Measurements from ENCODE around the gene CTSK. TPM values are rescaled to one million over a fixed set of nuclear protein-coding genes. Genes with fewer than 3 reads are reported as not detected.
A peak's percentile ranks its signal among the peaks of the same experiment; 100 is the strongest.

Gene CTSK
- total and polyA plus RNA-seq, 9 donors: 42.9 to 110 (median 58.3) TPM

DNA sequence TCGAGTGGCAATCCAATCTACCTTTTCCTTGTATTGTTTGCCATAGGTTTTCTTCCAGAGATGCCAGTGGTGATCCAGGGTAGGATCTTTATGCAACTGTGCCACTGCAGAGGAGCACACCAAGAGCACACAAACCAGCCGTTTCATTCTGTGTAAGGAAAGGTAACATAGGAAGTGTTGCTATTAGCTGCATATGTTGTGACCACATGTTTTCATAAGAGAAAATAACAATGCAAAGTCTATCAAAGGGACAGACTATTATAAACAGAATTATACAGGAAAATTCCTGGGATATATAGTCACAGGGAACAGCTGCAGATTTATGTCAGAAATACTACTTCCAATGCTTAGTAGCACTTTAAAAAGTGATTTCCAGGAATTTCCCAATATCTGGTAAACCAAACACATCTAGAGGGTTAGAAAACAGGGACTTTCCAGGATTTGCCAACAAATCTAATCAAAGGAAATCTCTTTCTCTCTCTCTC lies 43.4 kb downstream of the CTSK start:
- H3K36me3 ChIP-seq (ENCODE audit: control insufficient read depth, insufficient read depth, low read length): no peaks in the 10 kb centered on the region
- DNase-seq: peak; percentile 78
- H3K27me3 ChIP-seq (ENCODE audit: control insufficient read depth, insufficient read depth, low read length): no peaks in the 10 kb centered on the region
- H3K4me1 ChIP-seq (ENCODE audit: control insufficient read depth, insufficient read depth, low read length): peaks cover 3% of the 10 kb centered on the region
- peaks cover 2% of the 10 kb centered on the region for H3K9me3 ChIP-seq (replicated peaks; ENCODE audit: control insufficient read depth, low read depth, low read length)
- H3K27ac ChIP-seq (ENCODE audit: low read length): peak overlapping the region; percentile 82
- H3K4me3 ChIP-seq (ENCODE audit: low read length): peak overlapping the region; percentile 9
- WGBS (ENCODE audit: insufficient coverage): no CpG with 5 or more reads among the region's 2 CpGs

DNA sequence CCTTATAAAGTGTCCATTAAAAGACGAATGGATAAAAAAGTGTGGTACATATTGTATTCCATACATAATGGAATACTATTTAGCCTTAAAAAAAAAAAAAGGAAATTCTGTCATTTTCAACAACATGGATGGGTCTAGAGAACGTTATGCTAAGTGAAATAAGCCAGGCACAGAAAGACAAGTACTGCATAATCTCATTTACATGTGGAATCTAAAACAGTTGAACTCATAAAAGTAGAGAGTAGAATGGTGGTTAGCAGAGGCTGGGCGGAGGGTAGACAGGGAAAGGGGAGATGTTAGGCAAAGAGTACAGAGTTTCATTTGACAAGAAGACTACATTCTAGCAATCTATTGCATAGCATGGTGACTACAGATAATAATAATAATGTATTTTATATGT lies 45.0 kb downstream of the CTSK start:
- peaks cover 3% of the 10 kb centered on the region for H3K4me1 ChIP-seq (ENCODE audit: control insufficient read depth, insufficient read depth, low read length)
- no peak overlapping the region for H3K27ac ChIP-seq (ENCODE audit: low read length)
- DNase-seq: no peak
- peaks cover 2% of the 10 kb centered on the region for H3K9me3 ChIP-seq (replicated peaks; ENCODE audit: control insufficient read depth, low read depth, low read length)
- no peaks in the 10 kb centered on the region for H3K27me3 ChIP-seq (ENCODE audit: control insufficient read depth, insufficient read depth, low read length)
- WGBS (ENCODE audit: insufficient coverage): no CpG with 5 or more reads among the region's 3 CpGs
- no peaks in the 10 kb centered on the region for H3K36me3 ChIP-seq (ENCODE audit: control insufficient read depth, insufficient read depth, low read length)
- no peak overlapping the region for H3K4me3 ChIP-seq (ENCODE audit: low read length)

DNA sequence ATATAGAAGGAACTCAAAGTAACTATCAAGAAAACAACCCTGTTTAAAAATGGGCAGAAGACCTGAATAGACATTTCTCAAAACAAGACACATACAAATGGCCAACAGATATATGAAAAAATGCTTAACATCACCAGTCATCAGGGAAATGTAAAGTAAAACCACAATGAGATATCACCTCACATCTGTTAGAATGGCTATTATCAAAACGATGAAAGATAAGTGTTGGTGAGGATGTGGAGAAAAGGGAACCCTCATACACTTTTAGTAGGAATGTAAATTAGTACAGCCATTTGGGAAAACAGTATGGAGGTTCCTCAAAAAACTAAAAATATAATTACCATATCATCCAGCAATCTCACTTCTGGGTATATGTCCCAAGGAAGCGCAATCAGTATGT lies 45.5 kb downstream of the CTSK start:
- DNase-seq: no peak
- WGBS (ENCODE audit: insufficient coverage): no CpG with 5 or more reads among the region's 2 CpGs
- H3K27ac ChIP-seq (ENCODE audit: low read length): no peak overlapping the region
- no peak overlapping the region for H3K4me3 ChIP-seq (ENCODE audit: low read length)
- no peaks in the 10 kb centered on the region for H3K36me3 ChIP-seq (ENCODE audit: control insufficient read depth, insufficient read depth, low read length)
- peaks cover 3% of the 10 kb centered on the region for H3K4me1 ChIP-seq (ENCODE audit: control insufficient read depth, insufficient read depth, low read length)
- H3K9me3 ChIP-seq (replicated peaks; ENCODE audit: control insufficient read depth, low read depth, low read length): peaks cover 2% of the 10 kb centered on the region
- H3K27me3 ChIP-seq (ENCODE audit: control insufficient read depth, insufficient read depth, low read length): no peaks in the 10 kb centered on the region

DNA sequence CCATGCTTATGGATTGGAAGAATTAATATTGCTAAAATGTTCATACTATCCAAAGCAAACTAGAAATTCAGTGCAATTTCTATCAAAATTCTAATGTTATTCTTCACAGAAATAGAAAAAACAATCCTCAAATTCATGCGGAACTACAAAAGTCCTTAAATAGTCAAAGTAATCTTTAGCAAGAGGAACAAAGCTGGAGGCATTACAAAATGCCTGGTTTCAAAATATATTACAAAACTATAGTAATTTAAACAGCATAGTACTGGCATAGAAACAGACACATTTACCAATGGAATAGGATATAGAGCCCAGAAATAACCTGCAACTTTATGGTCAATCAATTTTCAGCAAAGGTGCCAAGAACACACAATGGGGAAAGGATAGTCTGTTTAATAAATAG lies 46.3 kb downstream of the CTSK start:
- Histone ChIP-seq H3K27me3 (ENCODE audit: control insufficient read depth, insufficient read depth, low read length) (no peaks in the 10 kb centered on the region), H3K4me3 (ENCODE audit: low read length) (no peak overlapping the region), H3K27ac (ENCODE audit: low read length) (no peak overlapping the region), H3K9me3 (replicated peaks; ENCODE audit: control insufficient read depth, low read depth, low read length) (peaks cover 2% of the 10 kb centered on the region), H3K36me3 (ENCODE audit: control insufficient read depth, insufficient read depth, low read length) (no peaks in the 10 kb centered on the region), H3K4me1 (ENCODE audit: control insufficient read depth, insufficient read depth, low read length) (peaks cover 3% of the 10 kb centered on the region)
- no peak for DNase-seq
- no CpG with 5 or more reads among the region's 1 CpG for WGBS (ENCODE audit: insufficient coverage)

DNA sequence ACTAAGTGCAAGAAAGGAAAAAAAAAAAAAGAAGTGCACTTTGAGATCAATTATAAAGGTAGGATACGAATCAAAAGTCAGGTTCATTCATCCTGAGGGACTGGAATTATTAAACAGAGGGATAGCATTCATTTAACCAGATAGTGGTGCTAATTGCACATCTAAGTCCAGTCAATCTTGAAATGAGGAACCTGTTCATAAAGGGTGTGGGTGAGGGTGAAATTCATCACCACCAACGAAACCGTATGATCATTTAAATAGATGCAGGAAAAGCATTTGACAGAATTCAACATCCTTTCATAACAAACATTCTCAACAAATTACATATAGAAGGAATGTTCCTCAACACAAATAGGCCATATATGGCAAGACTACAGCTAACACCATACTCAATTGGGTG lies 48.0 kb downstream of the CTSK start:
- Histone ChIP-seq H3K4me3 (ENCODE audit: low read length) (no peak overlapping the region), H3K4me1 (ENCODE audit: control insufficient read depth, insufficient read depth, low read length) (peaks cover 3% of the 10 kb centered on the region), H3K9me3 (replicated peaks; ENCODE audit: control insufficient read depth, low read depth, low read length) (peaks cover 2% of the 10 kb centered on the region), H3K27me3 (ENCODE audit: control insufficient read depth, insufficient read depth, low read length) (no peaks in the 10 kb centered on the region), H3K36me3 (ENCODE audit: control insufficient read depth, insufficient read depth, low read length) (no peaks in the 10 kb centered on the region), H3K27ac (ENCODE audit: low read length) (no peak overlapping the region)
- DNase-seq: no peak
- WGBS (ENCODE audit: insufficient coverage): no CpG with 5 or more reads among the region's 3 CpGs

DNA sequence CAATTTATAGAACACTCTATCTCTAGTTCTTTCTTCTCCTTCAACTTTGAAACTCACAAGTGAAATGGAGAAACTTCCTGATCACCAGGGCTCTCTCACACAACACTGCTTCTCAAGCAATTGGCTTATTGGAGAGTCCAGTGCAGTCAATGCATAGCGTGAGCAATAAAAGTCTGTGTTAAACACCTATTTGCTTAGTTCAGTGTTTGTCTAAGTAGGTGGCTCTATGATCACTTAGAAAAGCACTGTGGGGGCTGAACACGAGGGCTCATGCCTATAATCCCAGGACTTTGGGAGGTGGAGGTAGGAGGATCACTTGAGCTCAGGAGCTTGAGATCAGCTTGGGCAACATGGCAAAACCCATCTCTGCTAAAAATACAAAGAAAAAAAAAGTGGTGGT lies 54.6 kb downstream of the CTSK start:
- H3K27ac ChIP-seq (ENCODE audit: low read length): no peak overlapping the region
- H3K36me3 ChIP-seq (ENCODE audit: control insufficient read depth, insufficient read depth, low read length): no peaks in the 10 kb centered on the region
- 86% methylated on average over 1 of the region's 2 CpGs for WGBS (ENCODE audit: insufficient coverage)

DNA sequence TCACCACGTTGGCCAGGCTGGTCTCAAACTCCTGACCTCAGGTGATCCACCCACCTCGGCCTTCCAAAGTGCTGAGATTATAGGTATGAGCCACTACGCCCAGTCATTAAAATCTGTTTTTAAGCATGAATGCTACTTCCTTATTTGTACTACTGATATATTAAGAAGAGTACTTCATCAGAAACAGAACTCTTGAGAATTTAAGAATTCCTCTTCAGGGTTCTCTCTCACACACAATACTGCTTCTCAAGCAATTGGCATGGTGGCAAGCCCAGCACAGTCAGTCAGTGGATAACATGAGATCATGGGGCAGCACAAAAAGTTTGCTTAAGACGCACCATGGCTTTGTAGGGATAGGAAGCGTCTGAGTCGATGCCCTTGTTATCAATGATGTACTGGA lies 56.6 kb downstream of the CTSK start:
- Histone ChIP-seq H3K36me3 (ENCODE audit: control insufficient read depth, insufficient read depth, low read length) (no peaks in the 10 kb centered on the region), H3K4me1 (ENCODE audit: control insufficient read depth, insufficient read depth, low read length) (no peaks in the 10 kb centered on the region)
- 100% methylated on average over 3 of the region's 6 CpGs for WGBS (ENCODE audit: insufficient coverage)

More for the DNA sequence above, 54.6 kb downstream of the CTSK start:
- Histone ChIP-seq H3K27me3 (ENCODE audit: control insufficient read depth, insufficient read depth, low read length) (no peaks in the 10 kb centered on the region), H3K9me3 (replicated peaks; ENCODE audit: control insufficient read depth, low read depth, low read length) (no peaks in the 10 kb centered on the region), H3K4me1 (ENCODE audit: control insufficient read depth, insufficient read depth, low read length) (no peaks in the 10 kb centered on the region), H3K4me3 (ENCODE audit: low read length) (no peak overlapping the region)
- no peak for DNase-seq

DNA sequence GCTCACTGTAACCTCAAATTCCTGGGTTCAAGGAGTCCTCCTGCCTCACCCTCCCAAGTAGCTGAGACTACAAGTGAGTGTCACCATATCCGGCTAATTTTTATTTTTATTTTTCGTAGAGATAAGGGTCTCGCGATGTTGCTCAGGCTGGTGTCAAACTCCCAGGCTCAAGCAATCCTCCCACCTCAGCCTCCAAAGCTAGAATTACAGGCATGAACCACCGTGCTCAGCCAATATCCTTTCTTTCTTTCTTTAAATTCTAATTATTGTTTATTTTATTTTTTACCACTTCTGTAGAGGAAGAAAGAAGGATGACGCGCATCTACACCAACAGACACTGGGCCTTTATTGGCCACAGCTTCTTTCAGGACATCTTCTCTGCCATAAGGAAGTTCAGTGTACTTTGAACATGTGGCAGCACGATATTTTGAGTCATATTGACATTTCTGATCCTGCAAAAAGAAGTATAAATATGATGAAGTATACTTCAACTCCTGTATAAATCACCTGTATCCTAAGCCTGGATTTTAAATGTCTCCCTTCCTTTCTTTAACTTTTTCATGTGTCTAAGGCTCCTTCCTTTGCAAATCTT lies 58.2 kb downstream of the CTSK start:
- WGBS (ENCODE audit: insufficient coverage): no CpG with 5 or more reads among the region's 8 CpGs
- Histone ChIP-seq H3K4me3 (ENCODE audit: low read length) (no peak overlapping the region), H3K27ac (ENCODE audit: low read length) (no peak overlapping the region), H3K27me3 (ENCODE audit: control insufficient read depth, insufficient read depth, low read length) (no peaks in the 10 kb centered on the region), H3K4me1 (ENCODE audit: control insufficient read depth, insufficient read depth, low read length) (no peaks in the 10 kb centered on the region), H3K36me3 (ENCODE audit: control insufficient read depth, insufficient read depth, low read length) (no peaks in the 10 kb centered on the region), H3K9me3 (replicated peaks; ENCODE audit: control insufficient read depth, low read depth, low read length) (no peaks in the 10 kb centered on the region)
- no peak for DNase-seq

More for the DNA sequence above, 56.6 kb downstream of the CTSK start:
- DNase-seq: no peak
- Histone ChIP-seq H3K9me3 (replicated peaks; ENCODE audit: control insufficient read depth, low read depth, low read length) (no peaks in the 10 kb centered on the region), H3K27me3 (ENCODE audit: control insufficient read depth, insufficient read depth, low read length) (no peaks in the 10 kb centered on the region), H3K27ac (ENCODE audit: low read length) (no peak overlapping the region), H3K4me3 (ENCODE audit: low read length) (no peak overlapping the region)

DNA sequence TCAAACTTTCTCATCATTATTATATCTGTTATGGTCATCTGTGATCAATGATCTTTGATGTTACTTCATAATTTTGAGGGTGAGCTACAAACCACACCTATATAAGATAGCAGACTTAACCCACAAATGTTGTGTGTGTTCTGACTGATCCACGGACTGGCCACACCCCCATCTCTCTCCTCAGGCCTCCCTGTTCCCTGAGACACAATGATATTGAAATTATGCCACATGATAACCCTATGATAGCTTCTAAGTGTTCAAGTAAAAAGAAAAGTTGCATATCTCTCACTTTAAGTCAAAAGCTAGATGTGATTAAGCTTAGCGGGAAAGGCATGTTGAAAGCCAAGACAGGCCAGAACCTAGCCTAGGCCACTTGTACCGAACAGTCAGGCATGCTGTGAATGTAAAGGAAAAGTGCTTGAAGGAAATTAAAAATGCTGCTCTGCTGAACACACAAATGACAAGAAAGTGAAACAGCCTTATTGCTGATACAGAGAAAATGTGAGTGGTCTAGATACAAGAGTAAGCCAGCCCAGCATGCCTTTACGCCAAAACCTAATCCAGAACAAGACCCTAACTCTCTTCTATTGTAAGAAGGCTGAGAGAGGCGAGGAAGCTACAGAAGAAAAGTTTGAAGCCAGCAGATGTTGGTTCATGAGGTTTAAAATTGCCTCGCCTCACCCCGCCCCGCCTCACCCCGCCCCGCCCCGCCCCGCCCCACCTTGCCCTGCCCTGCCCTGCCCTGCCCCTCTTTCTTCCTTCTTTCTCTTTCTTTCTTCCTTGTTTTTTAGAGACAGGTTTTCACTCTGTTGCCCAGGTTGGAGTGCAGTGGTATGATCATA lies 59.0 kb downstream of the CTSK start:
- no peaks in the 10 kb centered on the region for H3K27me3 ChIP-seq (ENCODE audit: control insufficient read depth, insufficient read depth, low read length)
- no peak overlapping the region for H3K4me3 ChIP-seq (ENCODE audit: low read length)
- WGBS (ENCODE audit: insufficient coverage): 84% methylated on average over 2 of the region's 12 CpGs
- no peak for DNase-seq
- H3K27ac ChIP-seq (ENCODE audit: low read length): no peak overlapping the region
- no peaks in the 10 kb centered on the region for H3K4me1 ChIP-seq (ENCODE audit: control insufficient read depth, insufficient read depth, low read length)
- H3K36me3 ChIP-seq (ENCODE audit: control insufficient read depth, insufficient read depth, low read length): no peaks in the 10 kb centered on the region
- no peaks in the 10 kb centered on the region for H3K9me3 ChIP-seq (replicated peaks; ENCODE audit: control insufficient read depth, low read depth, low read length)
